Melanocyte of skin (primary cell): Measurements from ENCODE around the gene CTAG2. TPM values are rescaled to one million over a fixed set of nuclear protein-coding genes. Genes with fewer than 3 reads are reported as not detected.

Source experiments
- small RNA-seq, 2 donors: library from RNA; depleted of rRNA; stranded (forward); fragments of <200 nt; gene quantifications; one replicate each; pipeline ENCODE3, GENCODE V24; 2012
- total RNA-seq, 2 donors: library from RNA; depleted of rRNA; stranded (reverse); fragments of >200 nt; gene quantifications; 2 replicates each; pipeline ENCODE4 v1.2.3, GENCODE V29; 2012

The CTAG2 gene
- total RNA-seq: not detected

DNA sequence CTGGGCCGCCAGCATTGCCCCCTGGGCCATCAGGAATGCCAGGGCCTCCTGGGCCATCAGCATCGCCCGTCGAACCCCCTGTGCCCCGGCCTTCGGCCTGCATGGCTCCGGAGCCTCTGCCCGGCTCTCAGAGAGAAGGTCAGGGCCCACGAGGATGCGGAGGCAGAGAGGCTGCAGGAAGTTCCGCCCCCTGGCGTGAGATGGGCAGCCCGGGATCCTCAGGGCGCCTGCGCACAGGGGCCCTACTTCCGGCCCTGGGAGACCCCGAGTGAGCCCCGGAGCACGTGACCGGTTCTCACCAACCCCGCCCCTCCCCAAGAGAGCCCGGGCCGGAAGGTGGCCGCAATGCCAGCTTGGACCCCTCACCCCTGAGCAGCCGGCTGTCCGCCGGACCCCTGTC, at the start of gene CTAG2:
Gene CTAG2, minus strand, starts transcription at position 167 of the 400 bp plus-strand sequence. Its CDS starts 64 bp downstream, at position 103.

DNA sequence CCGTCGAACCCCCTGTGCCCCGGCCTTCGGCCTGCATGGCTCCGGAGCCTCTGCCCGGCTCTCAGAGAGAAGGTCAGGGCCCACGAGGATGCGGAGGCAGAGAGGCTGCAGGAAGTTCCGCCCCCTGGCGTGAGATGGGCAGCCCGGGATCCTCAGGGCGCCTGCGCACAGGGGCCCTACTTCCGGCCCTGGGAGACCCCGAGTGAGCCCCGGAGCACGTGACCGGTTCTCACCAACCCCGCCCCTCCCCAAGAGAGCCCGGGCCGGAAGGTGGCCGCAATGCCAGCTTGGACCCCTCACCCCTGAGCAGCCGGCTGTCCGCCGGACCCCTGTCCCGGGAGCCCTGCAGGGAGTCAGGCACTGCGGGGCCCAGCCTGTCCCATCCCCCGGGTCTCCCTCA, 34.2 kb downstream of the CTAG2 start, which contains the start of gene CTAG1B:
Gene CTAG1B, minus strand, starts transcription at position 101 of the 400 bp plus-strand sequence. Its CDS starts 64 bp downstream, at position 37.

Small RNA genes within 50 kb of the gene (small RNA-seq; reads per million reads assigned to genes)
- gene AC244090.1 (0 reads per million in 2 donors), gene AC244107.2 (0 reads per million in 2 donors)

Other genes with a start within 250 kb of the CTAG2 start
- gene DNASE1L1, start 244.3 kb downstream of the CTAG2 start, total RNA-seq: 10 to 100 TPM; 28.6 to 31.3 TPM
- gene TAFAZZIN, start 242.0 kb downstream of the CTAG2 start, total RNA-seq: 10 to 100 TPM; 27.0 to 29.6 TPM
- 100 to 1,000 TPM in 1 of 2 donors, 10 to 100 TPM in 1; 76.6 to 118 TPM for gene ATP6AP1, start 224.9 kb downstream of the CTAG2 start, total RNA-seq
- 100 to 1,000 TPM in 1 of 2 donors, 10 to 100 TPM in 1; 98.1 to 105 TPM for gene GDI1, start 216.4 kb downstream of the CTAG2 start, total RNA-seq
- 10 to 100 TPM; 29.0 to 37.2 TPM for gene FAM50A, start 209.4 kb downstream of the CTAG2 start, total RNA-seq
- gene PLXNA3, start 195.3 kb downstream of the CTAG2 start, total RNA-seq: 1 to 10 TPM; 1.7 to 8.3 TPM
- 10 to 100 TPM; 25.5 to 33.6 TPM for gene LAGE3, start 174.3 kb downstream of the CTAG2 start, total RNA-seq
- gene UBL4A, start 167.0 kb downstream of the CTAG2 start, total RNA-seq: 10 to 100 TPM; 36.1 to 59.6 TPM
- gene SLC10A3, start 162.9 kb downstream of the CTAG2 start, total RNA-seq: 10 to 100 TPM in 1 of 2 donors, 1 to 10 TPM in 1; 5.2 to 10.7 TPM
- gene FAM3A, start 137.3 kb downstream of the CTAG2 start, total RNA-seq: 10 to 100 TPM; 20.6 to 21.7 TPM
- 100 to 1,000 TPM; 145 to 171 TPM for gene G6PD, start 106.7 kb downstream of the CTAG2 start, total RNA-seq
- gene IKBKG, start 106.0 kb downstream of the CTAG2 start, total RNA-seq: 10 to 100 TPM; 12.0 to 15.3 TPM
- not detected for gene CTAG1A, start 68.4 kb downstream of the CTAG2 start, total RNA-seq
- gene CTAG1B, start 34.3 kb downstream of the CTAG2 start, total RNA-seq: not detected
- 10 to 100 TPM in 1 of 2 donors, under 1 TPM in 1; 0.33 to 10.7 TPM for gene GAB3, start 97.5 kb upstream of the CTAG2 start, total RNA-seq
- 10 to 100 TPM; 26.8 to 78.9 TPM for gene DKC1, start 109.3 kb upstream of the CTAG2 start, total RNA-seq
- gene MPP1, start 151.9 kb upstream of the CTAG2 start, total RNA-seq: 10 to 100 TPM; 20.0 to 22.0 TPM
- not detected for gene SMIM9, start 181.1 kb upstream of the CTAG2 start, total RNA-seq
- gene F8A1, start 232.8 kb upstream of the CTAG2 start, total RNA-seq: 1 to 10 TPM; 4.7 to 5.5 TPM